ENCODE results near the gene RCAN1.
"Not testable (repeated sequence)": the region's sequence is repeated elsewhere in the genome, so short reads cannot be mapped to it uniquely, and the experiment has no call there.

Gene RCAN1

DNA sequence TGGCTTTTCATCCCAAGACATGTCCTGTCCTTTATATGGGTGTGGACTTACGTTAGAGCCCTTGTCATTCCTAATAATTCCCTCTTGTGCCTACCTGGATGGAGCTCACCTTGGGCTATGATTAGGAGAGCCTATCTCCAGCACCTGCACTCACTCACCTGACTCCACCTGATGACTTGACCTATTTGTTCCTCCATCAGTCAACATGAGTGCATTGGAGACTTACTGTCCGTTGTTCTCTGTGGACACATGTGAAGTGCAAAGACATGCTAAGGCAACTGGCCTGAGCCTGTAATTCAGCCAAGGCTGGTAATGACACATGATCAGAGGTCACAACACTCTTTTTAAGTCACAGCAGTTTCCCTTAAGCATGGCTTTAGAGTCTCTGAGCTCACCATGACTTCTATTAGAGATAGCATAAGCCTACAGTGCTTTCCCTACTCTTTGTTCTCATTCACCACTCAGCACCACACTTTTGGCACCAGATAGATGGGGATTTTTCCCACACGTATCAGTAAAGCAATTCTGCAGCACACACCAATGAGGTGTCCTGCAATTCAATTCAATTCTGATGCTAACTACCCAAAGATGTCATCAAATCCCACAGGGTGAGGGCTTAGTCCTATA lies 112.3 kb downstream of the RCAN1 start:
- TF ChIP-seq, protein P1, sequence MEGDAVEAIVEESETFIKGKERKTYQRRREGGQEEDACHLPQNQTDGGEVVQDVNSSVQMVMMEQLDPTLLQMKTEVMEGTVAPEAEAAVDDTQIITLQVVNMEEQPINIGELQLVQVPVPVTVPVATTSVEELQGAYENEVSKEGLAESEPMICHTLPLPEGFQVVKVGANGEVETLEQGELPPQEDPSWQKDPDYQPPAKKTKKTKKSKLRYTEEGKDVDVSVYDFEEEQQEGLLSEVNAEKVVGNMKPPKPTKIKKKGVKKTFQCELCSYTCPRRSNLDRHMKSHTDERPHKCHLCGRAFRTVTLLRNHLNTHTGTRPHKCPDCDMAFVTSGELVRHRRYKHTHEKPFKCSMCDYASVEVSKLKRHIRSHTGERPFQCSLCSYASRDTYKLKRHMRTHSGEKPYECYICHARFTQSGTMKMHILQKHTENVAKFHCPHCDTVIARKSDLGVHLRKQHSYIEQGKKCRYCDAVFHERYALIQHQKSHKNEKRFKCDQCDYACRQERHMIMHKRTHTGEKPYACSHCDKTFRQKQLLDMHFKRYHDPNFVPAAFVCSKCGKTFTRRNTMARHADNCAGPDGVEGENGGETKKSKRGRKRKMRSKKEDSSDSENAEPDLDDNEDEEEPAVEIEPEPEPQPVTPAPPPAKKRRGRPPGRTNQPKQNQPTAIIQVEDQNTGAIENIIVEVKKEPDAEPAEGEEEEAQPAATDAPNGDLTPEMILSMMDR (conservative IDR thresholded peaks at IDR 0.05; ENCODE audit: low read depth, low read length), result no peak
- no peak overlapping the region for H3K4me3 ChIP-seq (ENCODE audit: low read depth, low read length)
- no peak for DNase-seq (ENCODE audit: low read depth)

DNA sequence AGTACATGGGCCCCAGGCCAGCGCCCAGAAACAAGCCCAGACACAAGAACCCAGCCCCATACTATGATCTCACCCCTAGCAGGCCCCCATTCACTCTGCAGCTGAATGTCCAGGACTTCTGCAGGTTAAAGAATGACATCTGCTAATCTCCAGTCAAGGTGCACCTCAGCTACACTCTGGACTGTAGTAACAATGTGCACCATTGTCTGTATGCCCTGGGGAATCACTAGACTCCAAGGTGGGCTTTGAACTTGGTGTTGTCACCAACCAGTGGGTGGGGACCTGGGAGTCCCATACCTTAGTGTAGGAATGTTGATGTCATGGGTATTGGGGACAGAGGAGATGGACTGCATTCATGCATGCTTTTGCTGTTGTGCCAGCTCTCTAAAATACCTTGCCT lies 113.2 kb downstream of the RCAN1 start:
- no peak overlapping the region for H3K4me3 ChIP-seq (ENCODE audit: low read depth, low read length)
- TF ChIP-seq, protein P1 (conservative IDR thresholded peaks at IDR 0.05; ENCODE audit: low read depth, low read length), result no peak
- DNase-seq (ENCODE audit: low read depth), result no peak

DNA sequence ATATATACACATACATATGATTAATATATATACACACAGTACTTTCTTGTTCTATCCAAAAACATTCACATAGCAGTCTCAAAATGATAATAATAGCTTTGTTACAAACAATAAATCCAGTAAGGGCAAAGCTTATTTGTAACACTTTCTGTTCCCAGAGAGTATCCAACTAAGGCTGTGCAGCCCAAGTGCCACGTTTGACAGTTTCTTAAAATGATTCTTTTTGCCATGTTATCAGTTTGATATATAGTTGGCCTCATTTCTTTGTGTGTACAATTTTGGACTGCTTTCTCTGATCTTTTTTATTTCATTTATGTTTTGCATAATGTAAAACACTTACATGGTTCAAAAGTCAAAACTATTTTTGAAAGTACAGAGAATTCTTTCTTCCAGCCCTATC lies 114.7 kb downstream of the RCAN1 start:
- DNase-seq (ENCODE audit: low read depth), result no peak
- TF ChIP-seq, protein P1 (conservative IDR thresholded peaks at IDR 0.05; ENCODE audit: low read depth, low read length), result no peak
- no peak overlapping the region for H3K4me3 ChIP-seq (ENCODE audit: low read depth, low read length)

DNA sequence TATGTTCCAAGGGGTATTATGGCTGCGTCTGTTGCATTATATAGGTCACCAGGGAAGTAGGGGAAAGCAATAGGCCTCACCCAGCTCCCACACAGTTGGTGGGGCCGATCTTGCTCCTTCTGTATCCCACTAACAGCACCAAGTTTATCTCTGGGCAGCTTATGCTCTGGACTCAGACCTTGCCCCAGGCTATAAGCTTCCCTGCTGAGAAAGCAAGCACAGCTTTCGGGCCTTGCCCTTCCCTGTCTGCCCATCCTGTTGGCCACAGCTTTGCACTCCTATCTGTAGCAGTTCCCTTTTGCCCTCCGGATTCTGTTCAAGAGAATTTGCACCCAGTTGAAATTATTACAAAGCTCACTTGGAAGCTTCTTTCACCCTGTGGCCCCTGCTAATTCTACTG lies 115.8 kb downstream of the RCAN1 start:
- TF ChIP-seq, protein P1 (conservative IDR thresholded peaks at IDR 0.05; ENCODE audit: low read depth, low read length), result no peak
- DNase-seq (ENCODE audit: low read depth), result no peak
- no peak overlapping the region for H3K4me3 ChIP-seq (ENCODE audit: low read depth, low read length)

DNA sequence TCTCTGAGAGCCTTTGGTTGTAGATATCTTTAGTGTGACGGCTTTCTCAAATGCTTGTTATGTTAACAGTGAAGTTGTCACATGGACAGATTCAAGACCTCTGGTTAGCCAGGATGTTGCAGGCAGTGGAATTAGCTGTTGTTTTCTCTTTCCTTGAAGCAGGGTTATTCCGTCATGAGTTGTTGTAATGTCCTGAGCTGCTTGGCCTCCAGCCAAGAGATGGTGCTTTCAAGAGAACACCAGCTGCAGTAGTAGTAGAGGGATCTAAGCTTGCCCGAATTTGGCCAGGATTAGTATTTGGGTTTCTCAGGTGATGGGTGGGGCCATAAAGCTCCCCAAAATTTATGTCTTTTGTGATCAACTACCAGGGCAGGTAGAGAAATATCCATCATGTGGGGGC lies 116.3 kb downstream of the RCAN1 start:
- H3K4me3 ChIP-seq (ENCODE audit: low read depth, low read length), result no peak overlapping the region
- DNase-seq (ENCODE audit: low read depth), result peak; percentile 87
- TF ChIP-seq, protein P1 (conservative IDR thresholded peaks at IDR 0.05; ENCODE audit: low read depth, low read length), result no peak

DNA sequence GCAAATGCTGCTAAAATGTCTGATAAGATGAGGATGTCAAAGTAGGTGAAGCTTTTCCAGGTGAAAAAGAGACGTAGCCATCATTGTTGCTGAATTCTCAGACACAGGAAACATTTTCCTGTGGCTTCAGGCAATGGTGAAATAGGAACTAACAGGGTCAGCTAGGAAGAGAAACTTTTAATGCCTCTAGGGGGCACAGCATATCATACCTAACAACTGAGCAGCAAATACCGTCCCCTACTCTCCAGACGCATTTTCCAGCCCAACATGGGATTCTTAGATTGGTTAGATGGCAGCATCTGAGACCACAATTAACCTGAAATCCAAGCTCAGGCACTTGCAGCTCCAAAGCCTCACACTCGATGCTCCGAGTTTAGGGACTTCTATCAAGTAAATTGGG lies 131.1 kb downstream of the RCAN1 start:
- not testable (repeated sequence) for H3K4me3 ChIP-seq (ENCODE audit: low read depth, low read length); DNase-seq (ENCODE audit: low read depth)

DNA sequence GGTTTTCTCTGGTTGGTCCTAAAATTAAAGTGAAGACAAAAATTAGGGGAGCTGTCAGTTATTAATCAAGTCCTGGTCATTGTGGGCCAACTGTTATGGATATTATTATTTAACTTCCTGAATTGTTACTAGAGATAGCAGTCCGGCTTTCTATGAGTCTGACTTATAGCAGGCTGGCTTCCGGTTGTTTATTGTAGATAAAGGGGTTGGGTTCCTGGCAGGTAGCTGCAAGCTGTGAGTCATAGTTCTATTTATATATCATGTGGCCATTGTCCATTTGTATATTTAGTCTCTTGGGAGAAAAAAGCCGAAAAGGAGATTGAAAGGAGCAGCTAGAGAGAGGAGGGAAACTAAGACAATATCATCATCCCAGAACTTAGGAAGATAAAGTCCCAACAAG lies 131.5 kb downstream of the RCAN1 start:
- not testable (repeated sequence) for H3K4me3 ChIP-seq (ENCODE audit: low read depth, low read length); DNase-seq (ENCODE audit: low read depth)

DNA sequence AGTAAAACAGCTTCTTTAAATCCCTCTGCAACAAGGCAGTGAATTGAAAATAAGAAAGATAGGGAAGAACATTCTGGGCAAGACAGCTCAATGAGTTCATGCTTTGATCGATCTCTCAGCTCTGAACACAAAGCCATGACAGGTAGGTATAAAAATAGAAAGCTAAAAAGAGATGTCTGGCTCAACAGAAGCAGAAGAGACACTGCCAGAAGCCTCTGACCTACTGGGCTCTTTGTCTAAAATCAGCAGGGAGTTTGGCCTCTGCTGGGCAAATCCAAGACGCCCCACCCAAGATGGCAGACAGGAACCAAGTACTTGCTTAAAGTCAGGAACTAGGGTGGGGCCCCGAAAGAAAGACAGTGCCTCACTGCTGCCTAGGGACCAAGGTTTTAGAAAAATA lies 147.6 kb downstream of the RCAN1 start:
- DNase-seq (ENCODE audit: low read depth); H3K4me3 ChIP-seq (ENCODE audit: low read depth, low read length): not testable (repeated sequence)
